ENCODE data around the gene MTR.

Gene MTR

GRCh38 chr1:236864211-236864610 lies 69.1 kb downstream of the MTR start:
- DNase-seq (ENCODE audit: low read depth): no peak

DNA sequence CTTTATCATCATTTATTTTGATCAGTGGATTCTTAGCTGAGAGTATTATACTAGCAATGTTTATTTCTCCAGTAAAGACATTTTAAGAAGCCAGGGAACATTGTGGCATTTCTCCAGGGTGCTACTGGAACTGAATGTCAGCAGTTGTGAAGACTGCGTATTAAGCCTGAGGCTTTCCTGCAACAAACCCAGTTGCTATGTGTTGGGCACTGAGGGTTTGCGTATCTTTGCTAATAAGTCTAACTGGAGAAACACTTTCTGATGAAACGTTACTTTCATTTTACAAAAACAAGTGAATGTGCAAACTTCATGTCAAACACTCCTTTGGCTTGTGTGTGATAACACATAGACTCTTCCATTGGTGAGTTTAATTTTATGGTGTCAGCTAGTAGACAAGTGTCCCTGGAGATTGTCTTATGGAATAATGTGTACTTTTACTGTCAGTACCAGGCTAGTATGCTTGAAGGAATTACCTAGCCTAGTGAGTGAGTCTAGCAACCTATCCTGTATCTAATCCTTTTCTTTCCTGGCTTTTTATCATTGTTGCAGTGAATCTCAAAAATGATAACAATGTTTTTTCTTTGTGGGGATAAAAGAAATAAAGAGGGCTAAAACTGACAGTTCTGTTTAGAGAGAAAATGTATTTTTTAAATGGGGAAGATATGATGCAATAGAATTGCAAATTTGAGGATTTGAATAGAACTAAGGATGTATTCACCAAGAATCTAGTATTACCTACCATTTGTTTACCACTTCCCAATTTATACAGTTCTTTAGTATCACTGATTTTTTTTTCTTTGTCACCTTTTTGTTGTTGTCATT lies 70.1 kb downstream of the MTR start:
- DNase-seq (ENCODE audit: low read depth): no peak

- DNase-seq (ENCODE audit: low read depth): no peak
Measured at GRCh38 chr1:236865818-236866155, 70.7 kb downstream of the MTR start.

DNA sequence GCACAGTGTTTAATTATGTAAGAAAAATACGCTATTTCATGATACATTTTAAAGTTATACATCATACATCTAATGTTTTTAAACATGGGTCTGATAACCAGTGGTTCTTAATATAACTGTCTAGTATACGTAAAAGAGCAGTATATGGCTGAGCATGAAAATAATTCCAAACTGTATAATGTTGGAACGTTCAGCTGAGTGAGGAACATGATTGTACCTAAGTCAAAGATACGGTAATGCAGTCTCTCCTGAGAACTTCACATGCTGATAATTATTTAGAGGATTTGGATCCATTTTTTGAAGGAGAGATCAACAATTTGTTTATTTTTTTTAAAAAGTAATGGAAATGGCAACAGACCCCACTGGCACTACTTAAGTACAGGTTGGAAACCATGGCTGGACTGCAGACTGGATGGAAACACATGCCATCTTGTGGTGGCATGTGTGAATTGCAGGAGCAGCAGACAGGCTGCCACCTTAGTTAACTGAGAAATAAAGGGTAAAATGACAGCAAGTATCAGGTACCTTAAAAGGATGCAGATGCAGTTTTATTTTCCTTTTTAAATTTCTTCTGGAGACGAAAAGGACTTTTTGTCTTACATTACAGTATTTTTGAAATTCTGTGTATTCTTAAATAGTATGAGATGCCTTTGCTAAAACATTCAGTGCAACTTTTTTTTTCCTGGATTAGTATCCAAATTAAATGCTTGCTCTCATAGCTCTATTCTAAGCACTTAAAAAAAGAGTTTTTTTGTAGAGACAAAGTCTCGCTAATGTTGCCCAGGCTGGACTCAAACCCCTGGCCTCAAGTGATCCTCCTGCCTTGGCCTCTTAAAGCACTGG lies 73.8 kb downstream of the MTR start:
- DNase-seq (ENCODE audit: low read depth): peak; percentile 5

GRCh38 chr1:236869911-236870310 lies 74.8 kb downstream of the MTR start:
- no peak for DNase-seq (ENCODE audit: low read depth)

DNA sequence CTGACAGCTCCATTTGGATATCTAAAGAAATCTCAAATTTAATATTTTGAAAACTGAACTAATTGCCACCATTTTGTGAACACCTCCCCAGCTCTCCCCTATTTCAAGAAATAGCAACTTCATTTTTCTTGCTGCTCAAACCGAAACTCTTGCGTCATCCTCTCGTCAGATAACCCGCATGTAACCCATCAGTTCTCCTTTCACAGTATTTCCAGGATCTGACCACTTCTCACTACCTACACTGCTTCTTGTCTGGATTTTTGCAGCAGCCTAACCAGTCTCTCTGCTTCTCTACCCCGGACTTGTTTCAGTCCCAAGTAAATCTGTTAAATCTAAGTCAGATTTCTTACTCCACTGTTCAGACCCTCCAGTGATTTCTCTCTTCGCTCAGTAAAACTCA lies 75.6 kb downstream of the MTR start:
- DNase-seq (ENCODE audit: low read depth): no peak

- no peak for DNase-seq (ENCODE audit: low read depth)
Measured at GRCh38 chr1:236872075-236872666, 77.1 kb downstream of the MTR start.

- no peak for DNase-seq (ENCODE audit: low read depth)
Measured at GRCh38 chr1:236875975-236876374, 80.9 kb downstream of the MTR start.

GRCh38 chr1:236877661-236878060 lies 82.6 kb downstream of the MTR start:
- no peak for DNase-seq (ENCODE audit: low read depth)

DNA sequence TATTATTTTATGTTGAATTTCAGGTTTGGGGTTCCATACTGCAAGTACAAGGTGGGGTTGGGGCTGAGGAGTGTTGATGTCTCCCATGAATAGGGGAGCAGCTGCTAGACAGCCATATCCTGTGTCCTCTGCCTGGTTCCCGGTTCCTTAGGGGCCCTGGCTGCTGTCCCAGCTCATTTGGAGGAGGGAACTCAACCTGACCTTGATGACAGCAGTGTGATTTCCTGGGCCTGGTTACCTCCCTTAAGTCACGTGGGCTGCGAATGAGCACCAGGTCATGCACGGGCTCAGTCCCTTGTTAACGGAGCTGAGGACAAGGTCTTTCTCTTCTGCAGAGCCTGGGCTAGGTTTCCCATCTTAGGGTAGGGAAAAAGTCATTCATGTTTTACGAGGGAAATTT lies 85.1 kb downstream of the MTR start:
- no peak for DNase-seq (ENCODE audit: low read depth)

- DNase-seq (ENCODE audit: low read depth): no peak
Measured at GRCh38 chr1:236882678-236883077, 87.6 kb downstream of the MTR start.

- no peak for DNase-seq (ENCODE audit: low read depth)
Measured at GRCh38 chr1:236886199-236886598, 91.1 kb downstream of the MTR start.

DNA sequence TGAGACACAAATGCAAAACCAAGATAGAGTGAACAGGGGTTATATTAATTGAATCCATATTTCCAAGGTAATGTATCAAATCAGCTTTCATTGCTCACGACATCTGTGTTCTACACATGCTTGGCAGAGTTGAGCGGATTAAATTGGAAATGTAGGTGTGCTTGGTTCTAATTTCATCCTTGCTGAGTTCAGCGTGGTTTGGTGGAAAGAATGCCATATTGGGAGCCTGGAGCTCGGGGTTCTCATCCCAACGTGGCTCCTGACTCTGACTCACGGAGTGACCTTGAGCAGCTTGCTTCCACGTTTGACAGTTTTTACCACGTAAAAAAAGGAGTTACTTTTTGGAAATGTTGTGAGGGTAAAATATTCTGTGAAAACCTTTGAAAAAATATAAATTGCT lies 92.0 kb downstream of the MTR start:
- DNase-seq (ENCODE audit: low read depth): no peak

GRCh38 chr1:236888126-236888525 lies 93.0 kb downstream of the MTR start:
- DNase-seq (ENCODE audit: low read depth): no peak

- no peak for DNase-seq (ENCODE audit: low read depth)
Measured at GRCh38 chr1:236888903-236889302, 93.8 kb downstream of the MTR start.

- no peak for DNase-seq (ENCODE audit: low read depth)
Measured at GRCh38 chr1:236890152-236891056, 95.3 kb downstream of the MTR start.

GRCh38 chr1:236893626-236894545 lies 98.8 kb downstream of the MTR start:
- DNase-seq (ENCODE audit: low read depth): no peak

GRCh38 chr1:236895665-236896387 lies 100.7 kb downstream of the MTR start:
- no peak for DNase-seq (ENCODE audit: low read depth)

GRCh38 chr1:236896716-236897115 lies 101.6 kb downstream of the MTR start:
- no peak for DNase-seq (ENCODE audit: low read depth)

Measured in stimulated activated CD8-positive, alpha-beta memory T cell treated with anti-CD3 and anti-CD28 coated beads, Interleukin-4, amount 100 ng/mL, for 24 hours (primary cell).